Epithelial cell of esophagus (primary cell): Measurements from ENCODE around the gene GOLGB1.

Experiments
- DNase-seq: peaks from one replicate; pipeline ENCODE4 v3.0.0; 2010; ENCODE audit warnings: low read depth
- H3K4me3 ChIP-seq: 2 replicates; pipeline ENCODE4 v1.5.1; 2011; ENCODE audit warnings: mild to moderate bottlenecking, low read length, control low read depth
- TF ChIP-seq, protein P1 (sequence below): IDR thresholded peaks from 2 replicates; pipeline ENCODE4 v1.5.1; 2011; ENCODE audit warnings: low read depth, mild to moderate bottlenecking, low read length, control low read depth, inconsistent platforms; ENCODE audit not compliant: insufficient read depth; ENCODE audit errors: missing control alignments

Gene GOLGB1

DNA sequence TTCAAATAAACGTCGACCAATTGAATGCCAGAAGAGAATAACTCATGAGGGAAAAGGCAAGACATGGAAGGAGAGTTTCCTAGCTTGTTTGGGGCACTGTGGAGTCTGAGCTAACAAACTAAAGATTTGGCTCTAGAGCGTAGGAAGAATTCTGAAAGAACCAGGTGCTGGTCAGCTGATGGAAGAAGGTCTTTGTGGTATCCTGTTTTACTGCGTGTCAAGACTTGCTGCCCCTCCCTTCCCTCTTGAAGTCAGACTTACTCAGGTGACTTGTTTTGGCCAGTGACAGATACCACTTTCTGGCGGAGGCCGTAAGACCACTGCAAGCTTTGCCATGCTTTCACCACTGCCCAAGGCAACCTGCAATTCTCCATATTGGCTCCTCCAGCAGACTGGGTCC lies 88.2 kb downstream of the GOLGB1 start:
- peak; percentile 86 for DNase-seq
- TF ChIP-seq, protein P1, sequence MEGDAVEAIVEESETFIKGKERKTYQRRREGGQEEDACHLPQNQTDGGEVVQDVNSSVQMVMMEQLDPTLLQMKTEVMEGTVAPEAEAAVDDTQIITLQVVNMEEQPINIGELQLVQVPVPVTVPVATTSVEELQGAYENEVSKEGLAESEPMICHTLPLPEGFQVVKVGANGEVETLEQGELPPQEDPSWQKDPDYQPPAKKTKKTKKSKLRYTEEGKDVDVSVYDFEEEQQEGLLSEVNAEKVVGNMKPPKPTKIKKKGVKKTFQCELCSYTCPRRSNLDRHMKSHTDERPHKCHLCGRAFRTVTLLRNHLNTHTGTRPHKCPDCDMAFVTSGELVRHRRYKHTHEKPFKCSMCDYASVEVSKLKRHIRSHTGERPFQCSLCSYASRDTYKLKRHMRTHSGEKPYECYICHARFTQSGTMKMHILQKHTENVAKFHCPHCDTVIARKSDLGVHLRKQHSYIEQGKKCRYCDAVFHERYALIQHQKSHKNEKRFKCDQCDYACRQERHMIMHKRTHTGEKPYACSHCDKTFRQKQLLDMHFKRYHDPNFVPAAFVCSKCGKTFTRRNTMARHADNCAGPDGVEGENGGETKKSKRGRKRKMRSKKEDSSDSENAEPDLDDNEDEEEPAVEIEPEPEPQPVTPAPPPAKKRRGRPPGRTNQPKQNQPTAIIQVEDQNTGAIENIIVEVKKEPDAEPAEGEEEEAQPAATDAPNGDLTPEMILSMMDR, result no peak
- H3K4me3 ChIP-seq, result no peak overlapping the region

DNA sequence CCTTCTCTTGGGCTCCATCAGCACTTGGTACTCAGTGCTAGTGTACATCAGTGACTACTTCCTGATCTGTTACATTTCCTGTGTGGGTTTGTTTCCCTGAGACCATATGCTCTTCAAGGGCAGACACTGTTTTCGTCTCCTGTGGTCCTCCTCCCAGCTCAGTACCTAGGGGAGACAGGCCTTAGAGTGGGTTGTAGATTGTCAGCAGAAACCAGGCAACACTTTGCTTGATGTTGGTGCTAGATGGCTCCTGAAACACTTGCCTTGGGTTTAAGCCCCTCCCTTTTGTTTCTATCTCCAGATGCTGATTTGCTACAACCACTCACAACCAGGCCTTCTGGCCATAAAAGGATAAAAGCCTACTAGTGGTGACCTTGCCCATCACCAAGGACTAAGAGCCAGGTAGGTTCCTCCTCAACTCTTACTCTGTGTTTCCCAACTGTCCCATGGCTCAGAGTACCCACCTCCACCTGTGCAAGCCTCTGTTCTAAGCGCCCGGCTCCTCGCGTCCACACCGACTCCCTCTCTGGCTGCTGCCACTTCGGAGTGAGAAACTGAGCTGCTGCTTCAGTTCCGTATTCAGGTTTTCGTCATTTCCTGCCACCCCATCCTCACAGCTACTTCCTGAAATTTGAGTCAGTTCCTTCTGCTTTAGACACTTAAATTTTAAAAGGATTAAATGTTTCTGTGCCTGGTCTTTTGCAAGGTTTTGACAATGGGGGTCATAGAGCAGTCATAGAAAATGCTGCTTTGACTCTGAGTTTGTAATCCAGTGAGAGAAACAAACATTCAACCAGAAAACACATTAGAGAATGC lies 89.0 kb downstream of the GOLGB1 start, which contains the start of gene HCLS1:
Gene HCLS1, minus strand, starts transcription at position 548 of the 816 bp plus-strand sequence. CDS start 2,556 bp downstream, outside the sequence.
- TF ChIP-seq, protein P1, result no peak
- no peak within 1 kb of the TSS for H3K4me3 ChIP-seq
- peak; percentile 20 for DNase-seq

- TF ChIP-seq, protein P1, result no peak
- DNase-seq, result no peak
- H3K4me3 ChIP-seq, result no peak overlapping the region
Measured at GRCh38 chr3:121659586-121659985, 90.0 kb downstream of the GOLGB1 start.

DNA sequence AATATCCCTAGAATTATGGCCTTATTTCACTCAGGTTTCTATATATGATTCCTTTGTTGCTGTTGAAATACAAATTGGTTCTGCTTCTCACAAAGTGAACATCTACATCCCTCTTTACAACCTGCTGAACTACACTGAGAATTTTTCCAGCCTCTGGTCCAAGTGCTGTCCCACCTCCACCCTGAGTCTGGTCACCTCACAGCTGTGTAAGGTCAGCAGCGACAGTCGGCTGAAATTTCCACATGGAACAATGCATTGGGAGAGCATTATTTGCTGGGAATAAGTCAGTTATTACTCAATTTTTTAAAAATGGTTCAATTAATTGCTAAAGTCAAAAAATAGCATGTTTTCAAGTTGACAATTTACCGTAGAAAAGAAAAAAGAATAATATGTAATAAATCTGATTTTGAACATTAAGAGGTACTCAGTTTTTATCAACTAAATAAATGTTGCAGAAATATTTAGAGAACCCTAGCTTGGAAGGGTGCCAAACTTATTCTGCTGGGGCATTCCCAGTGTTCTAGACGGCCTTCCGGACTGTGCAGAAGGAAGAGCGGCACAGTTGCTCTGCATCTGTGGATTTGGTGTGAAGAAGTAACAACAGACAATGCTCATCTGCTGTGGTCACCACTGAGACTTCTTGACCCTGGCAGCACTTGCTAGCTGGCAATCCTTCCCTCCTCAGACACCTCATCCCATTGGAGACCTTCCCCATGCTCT lies 90.7 kb downstream of the GOLGB1 start:
- DNase-seq, result no peak
- TF ChIP-seq, protein P1, result no peak
- no peak overlapping the region for H3K4me3 ChIP-seq

- H3K4me3 ChIP-seq, result no peak overlapping the region
- TF ChIP-seq, protein P1, result no peak
- no peak for DNase-seq
Measured at GRCh38 chr3:121654493-121655385, 94.8 kb downstream of the GOLGB1 start.

DNA sequence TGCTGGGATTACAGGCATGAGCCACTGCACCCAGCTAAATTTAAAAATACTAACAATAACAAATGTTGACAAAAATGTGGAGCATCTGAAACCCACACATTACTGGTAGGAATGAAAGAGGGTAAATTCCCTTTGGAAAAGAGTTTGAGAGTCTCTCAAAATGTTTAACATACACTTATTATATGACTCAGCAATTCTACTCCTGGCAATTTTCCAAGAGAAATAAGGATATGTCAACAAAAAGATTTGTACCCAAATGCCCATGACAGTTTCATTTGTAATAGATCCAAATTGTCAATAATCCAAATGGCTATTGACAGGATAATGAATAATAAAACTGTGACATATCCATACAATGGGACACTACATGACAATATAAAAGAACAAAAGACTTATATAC lies 97.9 kb downstream of the GOLGB1 start:
- TF ChIP-seq, protein P1, result no peak
- peak; percentile 49 for DNase-seq
- H3K4me3 ChIP-seq, result no peak overlapping the region
